CD1c-positive myeloid dendritic cell (primary cell): ENCODE measurements around the gene CLIP2.
"Not testable (repeated sequence)": the region's sequence is repeated elsewhere in the genome, so short reads cannot be mapped to it uniquely, and the experiment has no call there.

ENCODE experiments used
- DNase-seq: peaks from one replicate; pipeline ENCODE4 v3.0.0-alpha.2; 2016; ENCODE audit errors: extremely low spot score

CLIP2 gene

DNA sequence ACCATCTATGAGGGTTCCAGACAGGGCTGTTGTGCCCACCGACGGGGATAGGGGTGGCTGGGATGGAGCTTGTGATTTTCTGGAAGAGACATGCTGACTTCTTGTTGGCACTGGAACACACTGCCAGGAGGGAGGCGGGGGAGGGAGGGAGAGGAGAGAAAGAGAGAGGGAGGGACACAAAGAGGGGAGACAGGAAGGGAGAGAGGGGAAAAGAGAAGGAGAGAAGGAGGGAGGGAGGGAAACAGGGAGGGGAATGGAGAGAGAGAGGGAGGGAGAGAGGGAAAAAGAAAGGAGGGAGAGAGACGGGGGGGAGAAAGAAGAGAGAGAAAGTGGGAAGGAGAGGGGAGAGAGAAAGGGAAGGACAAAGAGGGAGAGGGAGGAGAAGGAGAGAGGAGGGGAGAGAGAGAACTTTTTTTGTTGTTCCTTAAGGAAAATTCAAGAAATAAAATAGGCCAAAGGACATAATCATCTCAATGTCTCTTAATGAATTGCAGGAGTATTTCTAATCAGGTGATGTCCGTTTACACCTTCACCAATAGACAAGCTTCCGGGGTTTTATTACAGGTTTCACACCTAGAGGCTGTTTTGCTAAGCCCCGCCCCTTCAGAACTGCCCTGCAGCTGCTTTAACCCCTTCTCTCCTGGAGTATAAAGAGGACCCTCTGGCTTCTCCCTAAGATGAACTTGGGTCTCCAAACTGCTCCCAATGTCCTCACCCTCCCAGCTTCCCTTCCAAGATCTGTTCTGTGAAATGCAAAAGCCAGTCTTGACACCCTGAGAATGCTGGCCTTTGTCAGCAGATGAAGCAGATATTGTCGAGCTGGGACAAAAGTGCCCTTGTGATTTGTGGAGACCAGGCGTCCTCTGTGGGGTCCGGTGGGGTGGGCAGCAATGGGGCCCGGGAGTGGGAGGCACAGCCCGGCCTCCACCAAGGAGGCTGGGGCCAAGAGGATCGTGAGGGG, 82.5 kb downstream of the CLIP2 start:
- no peak for DNase-seq

DNA sequence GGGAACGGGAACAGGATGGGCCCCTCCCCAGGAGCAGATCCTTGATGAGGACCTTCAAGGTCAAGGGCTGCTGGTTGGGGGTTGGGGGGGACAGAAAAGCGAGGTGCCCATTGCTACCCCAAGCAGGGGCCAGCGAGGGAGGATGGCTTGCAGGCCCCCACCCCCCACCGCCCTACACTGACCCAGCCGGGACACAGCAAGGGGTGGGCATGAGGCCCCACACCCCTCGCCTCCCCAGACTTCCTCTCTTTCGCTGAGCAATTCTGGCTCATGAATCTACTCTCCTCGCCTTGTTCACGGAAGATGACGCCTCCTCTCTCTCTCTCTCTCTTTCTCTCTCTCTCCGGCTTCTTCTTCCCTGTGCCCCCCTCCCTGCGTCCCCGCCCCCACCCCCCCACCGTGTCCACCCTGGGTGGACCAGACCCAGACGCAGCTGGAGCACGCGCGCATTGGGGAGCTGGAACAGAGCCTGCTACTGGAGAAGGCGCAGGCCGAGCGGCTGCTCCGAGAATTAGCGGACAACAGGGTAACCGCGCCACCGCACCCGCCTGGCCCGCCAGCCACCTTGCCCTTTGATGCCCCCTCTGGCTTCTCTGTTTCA, 83.4 kb downstream of the CLIP2 start:
- no peak for DNase-seq

DNA sequence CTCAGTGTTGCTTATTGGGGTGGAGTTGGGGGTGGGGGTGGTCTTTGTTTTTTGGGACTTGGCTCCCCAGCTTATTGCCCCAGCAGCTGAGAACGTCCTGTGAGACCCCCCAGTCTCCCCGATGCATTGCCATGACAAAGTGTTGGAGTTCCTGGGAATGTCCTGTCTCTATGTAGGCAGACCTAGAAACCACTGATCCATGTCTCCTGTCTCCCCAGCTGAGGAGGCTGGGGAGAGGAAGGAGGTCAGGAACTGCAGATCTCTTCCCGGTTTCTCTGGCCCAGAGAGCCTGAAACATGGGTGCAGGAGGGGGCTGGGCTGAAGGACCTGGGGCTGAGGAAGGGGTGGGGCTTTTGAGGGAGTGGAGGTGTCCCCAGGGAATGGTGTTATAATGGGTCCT, 84.3 kb downstream of the CLIP2 start:
- no peak for DNase-seq

DNA sequence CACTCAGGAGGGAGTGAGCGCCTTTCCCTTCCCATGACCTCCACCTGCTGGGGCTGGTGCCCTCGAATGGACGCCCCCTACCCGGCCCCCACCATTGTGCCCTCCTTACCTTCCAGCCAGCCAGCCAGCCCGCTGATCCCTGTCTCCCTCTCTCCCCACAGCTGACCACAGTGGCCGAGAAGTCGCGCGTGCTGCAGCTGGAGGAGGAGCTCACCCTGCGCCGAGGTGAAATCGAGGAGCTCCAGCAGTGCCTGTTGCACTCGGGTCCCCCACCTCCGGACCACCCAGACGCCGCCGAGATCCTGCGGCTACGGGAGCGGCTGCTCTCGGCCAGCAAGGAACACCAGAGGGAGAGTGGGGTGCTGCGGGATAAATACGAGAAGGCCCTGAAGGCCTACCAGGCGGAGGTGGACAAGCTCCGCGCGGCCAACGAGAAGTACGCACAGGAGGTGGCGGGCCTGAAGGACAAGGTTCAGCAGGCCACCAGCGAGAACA, 86.6 kb downstream of the CLIP2 start:
- no peak for DNase-seq

DNA sequence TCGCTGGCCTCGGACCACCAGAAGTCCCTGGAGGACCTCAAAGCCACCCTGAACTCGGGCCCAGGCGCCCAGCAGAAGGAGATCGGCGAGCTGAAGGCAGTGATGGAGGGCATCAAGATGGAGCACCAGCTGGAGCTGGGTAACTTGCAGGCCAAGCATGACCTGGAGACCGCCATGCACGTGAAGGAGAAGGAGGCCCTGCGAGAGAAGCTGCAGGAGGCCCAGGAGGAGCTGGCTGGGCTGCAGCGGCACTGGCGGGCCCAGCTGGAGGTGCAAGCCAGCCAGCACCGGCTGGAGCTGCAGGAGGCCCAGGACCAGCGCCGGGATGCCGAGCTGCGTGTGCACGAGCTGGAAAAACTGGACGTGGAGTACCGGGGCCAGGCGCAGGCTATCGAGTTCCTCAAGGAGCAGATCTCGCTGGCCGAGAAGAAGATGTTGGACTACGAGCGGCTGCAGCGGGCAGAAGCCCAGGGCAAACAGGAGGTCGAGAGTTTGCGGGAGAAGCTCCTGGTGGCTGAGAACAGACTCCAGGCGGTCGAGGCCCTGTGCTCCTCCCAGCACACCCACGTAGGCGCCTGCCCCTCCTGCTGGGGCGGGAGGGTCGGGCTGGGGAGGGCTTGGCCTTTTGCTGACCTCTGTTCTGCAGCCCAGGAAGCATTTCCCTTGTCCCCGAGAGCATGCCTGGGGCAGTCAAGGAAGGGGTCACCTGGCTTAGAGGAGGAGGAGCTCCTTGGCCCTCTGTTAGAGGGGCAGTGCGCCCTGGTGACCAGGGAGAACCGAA, 87.2 kb downstream of the CLIP2 start:
- DNase-seq: no peak

DNA sequence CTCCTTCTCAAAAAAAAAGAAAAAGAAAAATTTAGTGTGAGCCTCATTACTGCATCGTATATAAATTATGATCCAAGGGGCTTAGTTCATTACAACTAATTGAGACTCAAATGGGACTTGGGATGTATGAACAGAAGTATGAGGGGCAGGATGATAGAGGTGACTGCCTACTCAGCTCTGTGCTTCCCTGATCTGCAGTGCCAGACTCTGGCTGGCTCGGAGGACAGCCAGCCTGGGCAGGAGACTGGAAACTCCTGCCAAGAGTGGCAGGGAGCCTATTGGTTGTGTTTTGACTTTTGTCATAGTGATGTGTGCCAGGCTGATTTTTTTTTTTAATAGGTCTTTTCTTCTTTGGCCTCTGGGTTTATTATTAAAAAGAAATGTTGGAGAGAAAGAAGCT, 90.7 kb downstream of the CLIP2 start:
- DNase-seq: no peak

DNA sequence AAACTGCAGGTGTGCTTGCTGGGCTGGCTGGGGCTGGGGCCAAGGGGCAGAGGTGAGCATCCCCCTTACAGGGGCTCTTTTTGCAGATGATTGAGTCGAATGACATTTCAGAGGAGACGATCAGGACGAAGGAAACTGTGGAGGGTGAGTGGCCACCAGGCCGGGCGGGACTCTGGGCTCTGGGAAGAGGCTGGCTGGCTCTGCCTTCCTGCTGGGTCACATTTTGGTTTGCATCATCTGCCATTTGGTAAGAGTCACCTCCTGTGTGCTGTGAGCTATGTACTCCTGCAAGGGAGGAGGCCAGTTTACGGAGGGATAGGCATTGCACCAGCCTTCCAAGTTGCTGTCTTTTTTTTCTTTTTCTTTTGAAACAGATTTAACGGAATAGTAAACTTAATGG, 91.5 kb downstream of the CLIP2 start:
- DNase-seq: no peak

DNA sequence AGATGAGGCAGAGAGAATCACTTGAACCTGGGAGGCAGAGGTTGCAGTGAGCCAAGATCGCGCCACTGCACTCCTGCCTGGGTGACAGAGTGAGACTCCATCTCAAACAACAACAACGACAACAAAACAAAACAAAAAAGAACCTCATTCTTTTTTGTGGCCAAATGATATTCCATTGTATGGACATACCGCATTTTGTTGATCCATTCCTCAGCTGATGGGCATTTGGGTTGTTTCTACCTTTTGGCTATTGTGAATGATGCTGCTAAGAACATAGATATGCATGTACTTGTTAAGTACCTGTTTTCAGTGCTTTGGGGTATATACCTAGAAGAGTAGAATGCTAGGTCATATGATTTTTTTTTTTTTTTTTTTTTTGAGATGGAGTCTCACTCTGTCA, 94.9 kb downstream of the CLIP2 start:
- DNase-seq: not testable (repeated sequence)

DNA sequence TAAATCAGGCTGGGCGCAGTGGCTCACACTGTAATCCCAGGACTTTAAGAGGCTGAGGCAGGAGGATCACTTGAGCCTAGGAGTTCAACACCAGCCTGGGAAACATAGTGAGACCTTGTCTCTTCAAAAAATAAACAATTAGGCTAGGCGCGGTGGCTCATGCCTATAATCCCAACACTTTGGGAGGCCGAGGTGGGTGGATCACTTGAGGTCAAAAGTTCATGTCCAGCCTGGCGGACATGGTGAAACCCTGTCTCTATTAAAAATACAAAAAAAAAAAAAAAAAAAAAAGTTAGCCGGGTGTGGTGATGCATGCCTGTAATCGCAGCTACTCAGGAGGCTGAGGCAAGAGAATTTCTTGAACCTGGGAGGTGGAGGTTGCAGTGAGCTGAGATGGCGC, 95.6 kb downstream of the CLIP2 start:
- not testable (repeated sequence) for DNase-seq

DNA sequence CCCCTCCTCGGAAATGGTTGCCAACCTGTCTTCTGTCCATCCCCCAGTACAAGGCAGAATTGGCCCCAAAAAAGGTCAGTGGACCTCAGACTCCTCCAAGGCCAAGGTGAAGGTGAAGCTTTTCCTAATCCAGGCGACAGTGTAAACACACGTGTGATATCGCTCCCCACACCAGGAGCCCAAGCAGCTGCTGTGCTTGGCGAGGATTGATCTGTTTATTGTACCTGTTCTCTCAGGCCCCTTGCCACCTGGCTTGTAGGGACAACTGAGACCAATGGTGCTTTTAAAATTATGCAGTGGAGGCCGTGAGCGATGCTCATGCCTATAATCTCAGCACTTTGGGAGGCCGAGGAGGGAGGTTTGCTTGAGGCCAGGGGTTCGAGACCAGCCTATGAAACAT, 98.4 kb downstream of the CLIP2 start:
- no peak for DNase-seq

DNA sequence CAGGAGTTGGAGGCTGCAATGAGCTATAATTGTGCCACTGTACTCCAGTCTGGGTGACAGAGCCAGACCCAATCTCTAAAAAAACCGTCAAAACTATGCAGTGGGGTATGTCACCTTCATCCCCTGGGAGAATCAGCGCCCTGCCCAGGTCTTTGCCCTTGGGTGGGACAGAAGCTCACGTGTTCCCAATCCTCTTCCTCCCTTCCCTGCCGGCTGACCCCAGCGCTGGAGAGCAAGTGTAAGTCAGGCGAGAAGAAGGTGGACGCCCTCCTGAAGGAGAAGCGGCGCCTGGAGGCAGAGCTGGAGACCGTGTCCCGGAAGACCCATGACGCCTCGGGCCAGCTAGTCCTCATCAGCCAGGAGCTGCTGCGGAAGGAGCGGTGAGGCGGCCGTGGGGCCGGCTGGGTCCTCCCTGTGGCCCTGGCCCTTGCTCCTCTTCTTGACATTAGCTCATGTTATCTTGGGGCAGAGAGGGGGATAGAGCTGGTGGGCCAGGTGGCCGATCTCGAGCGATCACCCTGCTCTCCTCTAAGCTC, 99.7 kb downstream of the CLIP2 start:
- DNase-seq: no peak

DNA sequence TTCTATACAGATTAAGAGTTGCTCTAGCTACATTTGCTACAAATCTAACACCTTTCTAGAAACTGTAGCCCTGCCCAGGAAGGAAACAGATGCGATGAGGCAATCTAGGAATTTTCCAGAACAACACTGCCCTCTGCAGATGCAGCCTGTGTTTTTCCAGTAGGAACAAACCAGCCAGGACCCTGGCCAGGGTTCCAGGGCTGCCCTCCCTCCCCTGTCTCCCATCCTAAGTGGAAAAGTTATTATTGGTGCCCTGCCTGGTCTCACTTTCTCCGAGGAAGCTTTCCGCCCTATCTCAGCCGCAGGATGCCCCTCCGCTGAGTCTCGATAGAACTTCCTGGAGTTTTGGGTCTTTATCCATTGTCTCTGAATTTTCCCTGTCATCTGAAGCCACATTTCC, 104.5 kb downstream of the CLIP2 start:
- DNase-seq: peak; percentile 14

DNA sequence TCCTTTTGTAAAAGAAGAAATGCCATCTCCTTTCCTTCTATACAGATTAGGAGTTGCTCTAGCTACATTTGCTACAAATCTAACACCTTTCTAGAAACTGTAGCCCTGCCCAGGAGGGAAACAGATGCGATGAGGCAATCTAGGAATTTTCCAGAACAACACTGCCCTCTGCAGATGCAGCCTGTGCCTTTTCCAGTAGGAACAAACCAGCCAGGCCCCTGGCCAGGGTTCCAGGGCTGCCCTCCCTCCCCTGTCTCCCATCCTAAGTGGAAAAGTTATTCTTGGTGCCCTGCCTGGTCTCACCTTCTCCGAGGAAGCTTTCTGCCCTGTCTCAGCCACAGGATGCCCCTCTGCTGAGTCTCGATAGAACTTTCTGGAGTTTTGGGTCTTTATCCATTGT, 105.4 kb downstream of the CLIP2 start:
- DNase-seq: not testable (repeated sequence)

DNA sequence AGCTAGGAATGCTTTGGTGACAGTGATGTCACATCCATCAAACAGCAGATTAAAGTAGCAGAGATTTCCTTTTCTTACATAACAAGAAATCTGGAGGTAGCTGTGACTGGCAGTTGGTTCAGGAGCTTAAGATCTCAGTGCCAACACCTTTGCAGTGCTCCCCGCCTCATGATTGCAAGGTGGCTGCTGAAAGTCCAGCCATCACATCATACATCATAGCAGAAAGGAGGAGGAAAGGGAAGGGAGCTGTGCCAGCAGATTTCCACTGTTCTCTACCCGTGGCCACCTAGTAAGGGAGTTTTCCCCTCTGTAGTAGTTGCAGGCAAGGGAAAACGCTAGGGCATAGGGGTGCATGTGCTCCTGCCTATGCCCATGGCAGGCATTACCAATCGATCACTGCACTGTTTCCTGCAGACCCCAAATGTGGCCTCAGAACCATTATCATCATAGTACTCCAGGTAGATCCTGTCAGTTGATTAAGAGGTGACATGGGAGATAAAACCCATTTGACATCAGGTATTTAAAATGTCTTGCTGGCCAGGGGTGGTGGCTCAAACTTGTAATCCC, 106.6 kb downstream of the CLIP2 start:
- no peak for DNase-seq

DNA sequence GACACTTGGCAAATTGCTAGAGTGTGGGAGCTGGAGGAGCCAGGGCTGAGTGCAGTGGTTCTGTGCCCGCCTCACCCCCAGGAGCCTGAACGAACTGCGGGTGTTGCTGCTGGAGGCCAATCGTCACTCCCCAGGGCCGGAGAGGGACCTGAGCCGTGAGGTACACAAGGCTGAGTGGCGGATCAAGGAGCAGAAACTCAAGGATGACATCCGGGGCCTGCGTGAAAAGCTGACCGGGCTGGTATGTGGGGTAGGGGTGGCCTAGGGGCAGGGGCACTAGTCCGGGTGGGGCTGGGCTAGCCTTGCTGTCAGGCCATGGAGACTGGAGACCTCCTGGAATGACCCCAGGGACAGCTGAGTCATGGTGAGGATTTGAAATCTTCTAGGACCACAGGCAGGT, 107.8 kb downstream of the CLIP2 start:
- DNase-seq: no peak

DNA sequence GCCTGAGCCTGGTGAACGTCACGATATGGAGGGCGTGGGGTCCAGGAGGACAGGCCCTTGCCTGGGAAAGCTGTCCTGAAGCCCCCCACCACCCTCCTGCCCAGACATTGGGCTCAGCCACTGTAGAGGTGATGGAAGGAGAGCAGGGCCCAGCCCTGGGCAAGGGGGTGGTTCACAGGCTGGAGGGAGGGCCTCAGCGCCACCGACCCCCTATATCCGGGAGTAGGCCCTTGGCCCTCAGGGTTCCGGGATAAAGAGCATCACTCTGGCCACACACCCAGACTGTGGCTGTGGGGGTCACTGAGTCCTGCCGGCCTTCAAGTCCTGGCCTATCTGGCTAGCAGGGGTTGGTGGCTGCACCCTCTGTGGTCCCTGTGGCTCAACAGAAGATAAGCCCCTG, 109.2 kb downstream of the CLIP2 start:
- no peak for DNase-seq

DNA sequence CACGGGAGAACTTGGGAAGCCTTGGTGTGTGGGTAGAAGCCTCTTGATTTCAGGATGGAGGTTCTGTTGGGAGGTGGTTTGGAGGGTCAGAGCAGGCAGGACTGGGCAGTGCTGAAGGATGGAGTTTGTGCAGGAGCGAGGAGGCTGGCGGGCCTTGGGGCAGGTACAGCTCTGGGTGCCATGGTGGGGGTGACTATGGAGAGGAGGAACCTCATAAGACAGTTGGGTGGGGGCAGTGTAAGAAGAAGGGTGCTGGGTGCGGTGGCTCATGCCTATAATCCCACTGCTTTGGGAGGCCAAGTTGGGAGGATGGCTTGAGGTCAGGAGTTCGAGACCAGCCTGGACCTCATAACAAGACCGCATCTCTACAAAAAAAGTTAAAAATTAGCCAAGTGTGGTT, 109.8 kb downstream of the CLIP2 start:
- DNase-seq: no peak

DNA sequence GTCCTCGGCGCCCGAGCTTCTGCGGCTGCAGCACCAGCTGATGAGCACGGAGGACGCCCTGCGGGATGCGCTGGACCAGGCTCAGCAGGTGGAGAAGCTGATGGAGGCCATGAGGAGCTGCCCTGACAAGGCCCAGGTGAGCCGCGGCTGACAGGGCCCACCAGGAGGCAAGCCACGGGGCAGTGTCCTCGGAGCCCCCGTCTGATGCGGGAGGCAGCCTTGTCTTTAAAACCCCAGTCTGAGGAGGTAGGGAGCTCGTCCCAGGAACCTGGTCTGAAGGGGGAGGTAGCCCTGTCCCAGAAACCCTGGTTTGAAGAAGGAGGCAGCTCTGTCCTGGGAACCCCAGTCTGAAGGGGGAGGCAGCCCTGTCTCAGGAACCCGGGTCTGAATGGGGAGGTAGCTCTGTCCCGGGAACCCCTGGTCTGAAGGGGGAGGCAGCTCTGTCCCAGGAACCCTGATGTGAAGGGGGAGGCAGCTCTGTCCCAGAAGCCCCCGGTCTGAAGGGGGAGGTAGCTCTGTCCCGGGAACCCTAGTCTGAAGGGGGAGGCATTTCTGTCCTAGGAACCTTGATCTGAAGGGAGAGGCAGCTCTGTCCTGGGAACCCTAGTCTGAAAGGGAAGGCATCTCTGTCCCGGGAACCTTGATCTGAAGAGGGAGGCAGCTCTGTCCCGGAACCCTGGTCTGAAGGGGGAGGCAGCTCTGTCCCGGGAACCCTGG, 111.4 kb downstream of the CLIP2 start:
- DNase-seq: no peak

DNA sequence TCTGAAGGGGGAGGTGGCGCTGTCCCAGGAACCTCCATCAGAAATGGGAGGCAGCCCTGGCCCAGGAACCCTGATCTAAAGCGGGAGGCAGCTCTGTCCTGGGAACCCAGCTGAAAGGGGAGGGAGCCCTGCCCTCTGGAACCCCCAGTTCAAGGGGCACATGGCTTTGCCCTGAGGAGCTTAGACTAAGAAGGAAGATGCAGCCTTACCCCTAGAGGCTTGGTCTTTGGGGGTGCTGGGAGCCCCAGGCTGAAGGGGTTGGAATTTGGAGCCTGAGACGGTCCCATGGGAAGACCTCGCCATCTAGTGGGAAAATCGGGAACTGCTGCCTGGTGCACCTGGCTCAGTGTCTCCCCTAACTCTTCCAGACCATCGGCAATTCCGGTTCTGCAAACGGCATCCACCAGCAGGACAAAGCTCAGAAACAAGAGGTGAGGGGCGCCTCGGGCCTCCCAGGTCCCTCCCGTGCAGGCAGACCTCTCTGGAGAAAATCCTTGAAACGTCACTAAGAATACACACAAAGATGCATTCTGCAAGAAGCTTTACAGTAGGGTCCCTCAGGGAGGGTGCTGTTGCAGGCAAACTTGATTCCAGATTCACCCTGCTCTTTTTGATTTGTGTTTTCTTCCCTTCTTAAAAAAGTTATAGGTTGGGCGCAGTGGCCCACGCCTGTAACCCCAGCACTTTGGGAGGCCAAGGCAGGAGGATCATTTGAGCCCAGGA, 112.1 kb downstream of the CLIP2 start:
- DNase-seq: peak; percentile 76

DNA sequence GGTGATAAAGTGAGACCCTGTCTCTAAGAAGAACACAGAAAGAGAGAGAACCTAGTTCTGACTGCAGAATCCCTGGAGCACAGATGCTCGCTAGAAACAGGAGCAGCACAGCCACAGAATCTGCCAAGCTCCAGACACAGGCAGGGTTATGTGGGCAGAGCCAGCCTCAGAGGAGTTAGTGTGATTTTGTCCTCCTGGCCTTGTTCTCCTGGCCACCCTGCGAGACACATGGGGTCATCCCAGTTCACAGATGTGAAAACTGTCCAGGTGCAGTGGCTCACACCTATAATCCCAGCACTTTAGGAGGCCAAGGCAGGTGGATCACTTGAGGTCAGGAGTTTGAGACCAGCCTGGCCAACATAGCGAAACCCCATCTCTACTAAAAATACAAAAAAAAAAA, 113.5 kb downstream of the CLIP2 start:
- not testable (repeated sequence) for DNase-seq
